ENCODE measurements around the gene RFTN2. TPM values are rescaled to one million over a fixed set of nuclear protein-coding genes. Genes with fewer than 3 reads are reported as not detected.

Gene RFTN2
- total and polyA plus RNA-seq, 10 donors = 0.52 to 13.3 (median 2.9) TPM

DNA sequence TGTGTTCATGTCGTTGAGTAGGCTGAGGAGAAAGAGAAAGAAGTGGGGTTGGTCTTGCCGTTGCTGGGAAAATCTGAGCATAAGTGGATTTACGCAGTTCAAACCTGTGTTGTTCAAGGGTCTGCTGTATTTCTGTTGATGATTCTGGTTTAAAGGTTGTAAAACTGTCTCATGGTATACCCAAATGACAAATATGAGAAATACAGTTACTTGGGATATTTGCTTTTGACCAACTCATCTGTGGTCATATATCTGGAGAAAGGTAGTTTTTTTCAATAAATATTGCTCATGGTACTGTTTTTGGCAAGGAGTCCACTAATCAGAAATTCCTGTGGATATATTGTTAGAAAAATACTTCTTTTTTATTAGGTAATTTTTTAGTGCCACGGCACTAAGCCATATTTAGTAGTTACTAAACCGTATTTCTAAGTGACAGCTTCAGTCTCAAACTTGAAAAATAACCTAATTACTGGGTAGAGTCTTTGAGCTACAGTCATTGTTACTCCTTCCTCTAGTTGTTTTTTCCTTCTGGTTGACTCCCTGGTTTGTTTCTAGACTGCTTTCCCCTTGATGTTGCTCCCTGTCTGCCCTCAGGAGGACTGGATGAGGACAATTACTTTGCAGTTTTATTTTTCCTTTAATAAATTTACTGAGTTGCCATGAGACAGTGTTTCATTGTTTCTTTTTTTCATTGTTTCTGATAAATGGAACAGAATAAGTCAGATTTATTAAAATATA lies 128.1 kb downstream of the RFTN2 start:
- TF ChIP-seq, protein P1, sequence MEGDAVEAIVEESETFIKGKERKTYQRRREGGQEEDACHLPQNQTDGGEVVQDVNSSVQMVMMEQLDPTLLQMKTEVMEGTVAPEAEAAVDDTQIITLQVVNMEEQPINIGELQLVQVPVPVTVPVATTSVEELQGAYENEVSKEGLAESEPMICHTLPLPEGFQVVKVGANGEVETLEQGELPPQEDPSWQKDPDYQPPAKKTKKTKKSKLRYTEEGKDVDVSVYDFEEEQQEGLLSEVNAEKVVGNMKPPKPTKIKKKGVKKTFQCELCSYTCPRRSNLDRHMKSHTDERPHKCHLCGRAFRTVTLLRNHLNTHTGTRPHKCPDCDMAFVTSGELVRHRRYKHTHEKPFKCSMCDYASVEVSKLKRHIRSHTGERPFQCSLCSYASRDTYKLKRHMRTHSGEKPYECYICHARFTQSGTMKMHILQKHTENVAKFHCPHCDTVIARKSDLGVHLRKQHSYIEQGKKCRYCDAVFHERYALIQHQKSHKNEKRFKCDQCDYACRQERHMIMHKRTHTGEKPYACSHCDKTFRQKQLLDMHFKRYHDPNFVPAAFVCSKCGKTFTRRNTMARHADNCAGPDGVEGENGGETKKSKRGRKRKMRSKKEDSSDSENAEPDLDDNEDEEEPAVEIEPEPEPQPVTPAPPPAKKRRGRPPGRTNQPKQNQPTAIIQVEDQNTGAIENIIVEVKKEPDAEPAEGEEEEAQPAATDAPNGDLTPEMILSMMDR (IDR thresholded peaks at IDR 0.05 in 8 of 11, conservative IDR thresholded peaks at IDR 0.05 in 3 of 11) = no peak
- no peak for TF ChIP-seq POLR2AphosphoS5 (IDR thresholded peaks at IDR 0.05)
- Histone ChIP-seq H3K9me3 (no peaks in the 10 kb centered on the region), H3K27ac (no peak overlapping the region), H3K4me1 (no peaks in the 10 kb centered on the region), H3K36me3 (peaks cover 0 to 100% (median 75%) of the 10 kb centered on the region in 6 donors), H3K27me3 (replicated peaks in 1 of 7) (no peaks in the 10 kb centered on the region), H3K4me3 (no peak overlapping the region)
- WGBS, 5 donors = 90 to 95% (median 92%) methylated on average over 5 of the region's 5 CpGs
- intact Hi-C loops (cut with DNase I; ENCODE audit: low total_unique reads) = no loop called here
- no peak for DNase-seq

DNA sequence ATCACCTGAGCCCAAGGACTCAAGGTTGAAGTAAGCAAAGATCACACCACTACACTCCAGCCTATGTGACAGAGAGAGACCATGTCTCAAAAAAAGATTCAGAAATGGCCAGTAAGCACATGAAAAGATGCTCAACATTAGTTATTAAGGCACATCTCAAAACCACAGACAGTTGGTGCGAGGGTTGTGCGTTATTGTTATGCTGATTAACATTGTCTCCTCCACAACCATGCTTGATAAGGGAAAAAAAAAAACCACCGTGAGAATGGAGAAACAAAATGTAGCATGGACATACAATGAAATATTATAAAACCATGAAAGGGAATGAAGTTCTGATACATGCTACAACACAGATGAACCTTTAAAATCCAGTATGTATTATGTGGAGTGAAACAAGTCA lies 132.2 kb downstream of the RFTN2 start:
- H3K36me3 ChIP-seq = peaks cover 0 to 100% (median 58%) of the 10 kb centered on the region in 6 donors
- intact Hi-C loops (cut with DNase I; ENCODE audit: low total_unique reads) = no loop called here
- TF ChIP-seq, protein P1 (IDR thresholded peaks at IDR 0.05 in 8 of 11, conservative IDR thresholded peaks at IDR 0.05 in 3 of 11) = no peak
- TF ChIP-seq POLR2A (IDR thresholded peaks at IDR 0.05) = no peak
- no peak for TF ChIP-seq POLR2AphosphoS5 (IDR thresholded peaks at IDR 0.05)
- no peak overlapping the region for H3K27ac ChIP-seq
- 92 to 99% (median 96%) methylated on average over 3 of the region's 3 CpGs for WGBS, 5 donors
- DNase-seq = no peak
- no peaks in the 10 kb centered on the region for H3K9me3 ChIP-seq
- no peak overlapping the region for H3K4me3 ChIP-seq
- peaks cover 0 to 9% (median 2%) of the 10 kb centered on the region in 6 donors for H3K4me1 ChIP-seq
- no peaks in the 10 kb centered on the region for H3K27me3 ChIP-seq (replicated peaks in 1 of 7)

DNA sequence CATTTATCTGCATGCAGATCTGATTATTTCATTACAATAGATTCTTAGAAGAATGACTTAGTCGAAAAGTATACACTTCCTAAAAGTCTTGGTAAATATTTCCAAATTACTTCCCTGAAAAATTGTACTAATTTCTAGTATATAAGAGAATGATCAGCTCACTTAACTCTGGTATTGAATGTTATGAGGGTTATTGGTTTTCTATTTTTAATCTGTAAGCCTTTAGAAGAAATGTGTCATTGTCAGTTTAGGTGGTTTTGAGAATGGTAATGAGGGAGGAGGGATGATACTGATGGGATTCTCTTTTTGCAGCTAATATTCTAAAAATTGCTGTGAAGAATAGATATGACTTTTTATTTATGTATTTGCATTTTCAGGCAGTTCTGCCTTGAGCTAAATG lies 135.7 kb downstream of the RFTN2 start:
- no peak for DNase-seq
- intact Hi-C loops (cut with DNase I; ENCODE audit: low total_unique reads) = no loop called here
- no peak overlapping the region for H3K27ac ChIP-seq
- no peak overlapping the region for H3K4me3 ChIP-seq
- no peak for TF ChIP-seq POLR2A (IDR thresholded peaks at IDR 0.05)
- TF ChIP-seq, protein P1 (IDR thresholded peaks at IDR 0.05 in 8 of 11, conservative IDR thresholded peaks at IDR 0.05 in 3 of 11) = no peak
- no peak for TF ChIP-seq POLR2AphosphoS5 (IDR thresholded peaks at IDR 0.05)
- H3K27me3 ChIP-seq (replicated peaks in 1 of 7) = no peaks in the 10 kb centered on the region
- no peaks in the 10 kb centered on the region for H3K9me3 ChIP-seq
- 67 to 88% (median 79%) methylated on average over 1 of the region's 1 CpG for WGBS, 5 donors
- peaks cover 0 to 33% (median 5%) of the 10 kb centered on the region in 6 donors for H3K4me1 ChIP-seq
- peaks cover 0 to 100% (median 57%) of the 10 kb centered on the region in 6 donors for H3K36me3 ChIP-seq

DNA sequence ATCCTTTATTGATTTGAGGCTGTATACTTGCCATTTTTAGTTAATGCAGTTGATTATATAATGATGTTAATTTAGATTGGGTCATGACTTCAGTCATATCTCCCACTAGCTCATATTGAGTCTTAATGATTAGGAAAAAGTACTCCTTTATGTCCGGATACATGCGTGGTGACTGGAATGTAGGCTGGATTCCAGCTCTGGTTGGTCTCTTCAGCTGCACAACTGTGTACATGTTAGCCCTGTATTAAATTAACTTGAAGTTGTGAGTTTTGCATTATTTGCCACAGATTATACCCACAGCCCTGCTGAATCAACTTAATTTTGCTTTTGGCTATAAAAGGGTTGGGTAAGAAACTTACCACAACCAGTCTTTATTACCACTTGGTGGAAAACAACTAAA lies 137.0 kb downstream of the RFTN2 start:
- DNase-seq = no peak
- no peaks in the 10 kb centered on the region for H3K9me3 ChIP-seq
- intact Hi-C loops (cut with DNase I; ENCODE audit: low total_unique reads) = no loop called here
- 65 to 84% (median 79%) methylated on average over 2 of the region's 2 CpGs for WGBS, 5 donors
- H3K27ac ChIP-seq = peak overlapping the region in 1 of 8 donors; percentile 39
- no peaks in the 10 kb centered on the region for H3K27me3 ChIP-seq (replicated peaks in 1 of 7)
- peaks cover 0 to 98% (median 47%) of the 10 kb centered on the region in 6 donors for H3K36me3 ChIP-seq
- H3K4me1 ChIP-seq = peaks cover 0 to 46% (median 14%) of the 10 kb centered on the region in 6 donors
- no peak for TF ChIP-seq POLR2A (IDR thresholded peaks at IDR 0.05)
- no peak for TF ChIP-seq POLR2AphosphoS5 (IDR thresholded peaks at IDR 0.05)
- TF ChIP-seq, protein P1 (IDR thresholded peaks at IDR 0.05 in 8 of 11, conservative IDR thresholded peaks at IDR 0.05 in 3 of 11) = no peak
- no peak overlapping the region for H3K4me3 ChIP-seq
